ENCODE measurements around the gene COL6A1. TPM values are rescaled to one million over a fixed set of nuclear protein-coding genes. Genes with fewer than 3 reads are reported as not detected.

The COL6A1 gene
- total RNA-seq, 2 experiments from 2014 or later = 8.0 to 8.5 TPM

- H3K4me3 ChIP-seq (ENCODE audit: low read length) = no peak overlapping the region
- Mint-ChIP-seq H3K4me3 (no peak overlapping the region), H3K9me3 (no peaks in the 10 kb centered on the region), H3K27ac (no peak overlapping the region), H3K27me3 (peaks cover 34% of the 10 kb centered on the region), H3K4me1 (ENCODE audit: low read depth) (no peaks in the 10 kb centered on the region), H3K36me3 (ENCODE audit: low read depth) (no peaks in the 10 kb centered on the region)
- intact Hi-C loops (cut with DNase I, micrococcal nuclease) = no loop called here
- H3K9me3 ChIP-seq (ENCODE audit: control insufficient read depth in 1 of 2, insufficient read depth in 1 of 2, low read length in 2 of 2) = peaks cover 2 to 6% of the 10 kb centered on the region in 2 experiments
- H3K4me1 ChIP-seq (ENCODE audit: insufficient read depth, low read length) = no peaks in the 10 kb centered on the region
- peaks cover 15% of the 10 kb centered on the region in 2 experiments for H3K27me3 ChIP-seq (ENCODE audit: control insufficient read depth in 1 of 2, insufficient read depth in 2 of 2, low read length in 2 of 2)
- ATAC-seq (ENCODE audit: poor library complexity) (no peak), DNase-seq (no peak)
- no peaks in the 10 kb centered on the region for H3K36me3 ChIP-seq (ENCODE audit: insufficient read depth, low read length)
- H3K27ac ChIP-seq (ENCODE audit: low read depth in 1 of 2, low read length in 2 of 2) = no peak overlapping the region
- CTCF ChIA-PET = interaction anchor here (0.7 kb wide), 1 partner anchor 11 kb away, joined by 3 read pairs; no protein-coding TSS in a partner anchor
- POLR2A ChIA-PET = no interaction called here
- no peak for TF ChIP-seq CTCF (IDR thresholded peaks at IDR 0.05)
Measured at GRCh38 chr21:46024141-46024540, 42.6 kb downstream of the COL6A1 start.

- no peak overlapping the region for H3K27ac ChIP-seq (ENCODE audit: low read depth in 1 of 2, low read length in 2 of 2)
- ATAC-seq (ENCODE audit: poor library complexity) (no peak), DNase-seq (no peak)
- H3K4me3 ChIP-seq (ENCODE audit: low read length) = no peak overlapping the region
- H3K27me3 ChIP-seq (ENCODE audit: control insufficient read depth in 1 of 2, insufficient read depth in 2 of 2, low read length in 2 of 2) = peaks cover 6 to 8% of the 10 kb centered on the region in 2 experiments
- Mint-ChIP-seq H3K4me1 (ENCODE audit: low read depth) (no peaks in the 10 kb centered on the region), H3K27ac (no peak overlapping the region), H3K9me3 (no peaks in the 10 kb centered on the region), H3K36me3 (ENCODE audit: low read depth) (no peaks in the 10 kb centered on the region), H3K4me3 (no peak overlapping the region), H3K27me3 (peaks cover 24% of the 10 kb centered on the region)
- intact Hi-C loops (cut with DNase I, micrococcal nuclease) = no loop called here
- TF ChIP-seq CTCF (IDR thresholded peaks at IDR 0.05) = no peak
- POLR2A ChIA-PET = no interaction called here
- peaks cover 10 to 11% of the 10 kb centered on the region in 2 experiments for H3K9me3 ChIP-seq (ENCODE audit: control insufficient read depth in 1 of 2, insufficient read depth in 1 of 2, low read length in 2 of 2)
- CTCF ChIA-PET = no interaction called here
- no peaks in the 10 kb centered on the region for H3K36me3 ChIP-seq (ENCODE audit: insufficient read depth, low read length)
- no peaks in the 10 kb centered on the region for H3K4me1 ChIP-seq (ENCODE audit: insufficient read depth, low read length)
Measured at GRCh38 chr21:46025113-46025770, 43.7 kb downstream of the COL6A1 start.

GRCh38 chr21:46027851-46028493 lies 46.4 kb downstream of the COL6A1 start:
- DNase-seq = no peak
- Histone ChIP-seq H3K36me3 (ENCODE audit: insufficient read depth, low read length) (no peaks in the 10 kb centered on the region), H3K27me3 (ENCODE audit: control insufficient read depth in 1 of 2, insufficient read depth in 2 of 2, low read length in 2 of 2) (peaks cover 2 to 8% of the 10 kb centered on the region in 2 experiments), H3K27ac (ENCODE audit: low read depth in 1 of 2, low read length in 2 of 2) (no peak overlapping the region), H3K4me3 (ENCODE audit: low read length) (no peak overlapping the region), H3K9me3 (ENCODE audit: control insufficient read depth in 1 of 2, insufficient read depth in 1 of 2, low read length in 2 of 2) (peaks cover 5 to 13% of the 10 kb centered on the region in 2 experiments), H3K4me1 (ENCODE audit: insufficient read depth, low read length) (no peaks in the 10 kb centered on the region)
- no peak for ATAC-seq (ENCODE audit: poor library complexity)
- intact Hi-C loops (cut with DNase I, micrococcal nuclease) = no loop called here
- ChIA-PET CTCF (no interaction called here), POLR2A (no interaction called here)
- H3K27me3 Mint-ChIP-seq = peaks cover 13% of the 10 kb centered on the region
- H3K27ac Mint-ChIP-seq = no peak overlapping the region
- H3K4me1 Mint-ChIP-seq (ENCODE audit: low read depth) = no peaks in the 10 kb centered on the region
- no peak for TF ChIP-seq CTCF (IDR thresholded peaks at IDR 0.05)
- H3K36me3 Mint-ChIP-seq (ENCODE audit: low read depth) = no peaks in the 10 kb centered on the region
- no peak overlapping the region for H3K4me3 Mint-ChIP-seq
- H3K9me3 Mint-ChIP-seq = no peaks in the 10 kb centered on the region

Data from CD4-positive, alpha-beta T cell (primary cell).